ENCODE results near the gene GLCE. TPM values are rescaled to one million over a fixed set of nuclear protein-coding genes. Genes with fewer than 3 reads are reported as not detected.

GLCE gene
- 1 to 10 TPM; 3.3 to 3.9 TPM for total RNA-seq

GRCh38 chr15:69160141-69160993 is at the start of gene GLCE:
Gene GLCE, plus strand, starts transcription at chr15:69160635. Its CDS starts 95,172 bp downstream, at chr15:69255807.

GRCh38 chr15:69298697-69299441 is 138.4 kb downstream of the GLCE start, which contains the start of gene PAQR5:
Gene PAQR5, plus strand, starts transcription at chr15:69298912. Its CDS starts 61,169 bp downstream, at chr15:69360081.

Other genes with a start within 250 kb of the GLCE start
- 1 to 10 TPM in 1 of 2 experiments, under 1 TPM in 1; 0.68 to 1.0 TPM for gene SPESP1, start 230.1 kb upstream of the GLCE start, total RNA-seq
- gene NOX5, start 145.9 kb upstream of the GLCE start, total RNA-seq = not detected
- not detected for gene PAQR5, start 138.3 kb downstream of the GLCE start, total RNA-seq

Measured in activated naive CD4-positive, alpha-beta T cell treated with anti-CD3 and anti-CD28 coated beads, Interleukin-2, amount 10 ng/mL, durations not matched to agents 5 hours and 36 hours (primary cell).